SK-MEL-5 (cell line): ENCODE results near the gene C3orf62. TPM values are rescaled to one million over a fixed set of nuclear protein-coding genes. Genes with fewer than 3 reads are reported as not detected.
A peak's percentile ranks its signal among the peaks of the same experiment; 100 is the strongest.

Source experiments
- DNase-seq: peaks from one replicate; pipeline ENCODE4 v3.0.0-alpha.2; 2016; ENCODE audit warnings: low read depth, low spot score
- in situ Hi-C: cut with HindIII; loops from 2 replicates; pipeline ENCODE4 v1.10.0; 2016; ENCODE audit warnings: low sequenced_read_pairs, high pct_unique_total_duplicates, low pct_unique_long_range_greater_than_20kb
- polyA plus RNA-seq, 2 experiments: library from polyadenylated mRNA; depleted of rRNA; stranded (reverse); fragments of >200 nt; gene quantifications; 2 replicates each; pipeline ENCODE4 v1.2.3, GENCODE V29; 2015
- total RNA-seq: library from RNA; depleted of rRNA; stranded (reverse); fragments of >200 nt; shearing (Covaris generic); gene quantifications from 2 replicates; pipeline ENCODE4 v1.2.3, GENCODE V29; 2014; rRNA removed

Gene C3orf62
- 1.7 and 2.1 TPM in 2 replicates for total RNA-seq
- 2.3 and 2.6 TPM in 2 replicates for polyA plus RNA-seq (2015; cell fraction: cytosol; rRNA removed)
- 8.1 and 16.9 TPM in 2 replicates for polyA plus RNA-seq (2015; cell fraction: nucleus; rRNA removed)

GRCh38 chr3:49276475-49277382 lies at the start of gene C3orf62:
TSS of gene C3orf62 (minus strand) at chr3:49277232. CDS start at chr3:49276872, 360 bp downstream.
- in situ Hi-C loops: no loop called here
- DNase-seq: peak; percentile 84

GRCh38 chr3:49324768-49325167 lies 47.7 kb upstream of the C3orf62 start:
- in situ Hi-C loops: no loop called here
- DNase-seq: no peak

- in situ Hi-C loops: no loop called here
- no peak for DNase-seq
These were observed 39.8 kb upstream of the C3orf62 start for GRCh38 chr3:49316696-49317457.

GRCh38 chr3:49313896-49314688 lies 37.1 kb upstream of the C3orf62 start:
- peak; percentile 14 for DNase-seq
- in situ Hi-C loops: no loop called here

GRCh38 chr3:49311283-49311682 lies 34.3 kb upstream of the C3orf62 start:
- no peak for DNase-seq
- in situ Hi-C loops: no loop called here

- DNase-seq: no peak
- in situ Hi-C loops: no loop called here
These were observed 33.6 kb upstream of the C3orf62 start for GRCh38 chr3:49310677-49311076.

- no peak for DNase-seq
- in situ Hi-C loops: no loop called here
These were observed 28.6 kb upstream of the C3orf62 start for GRCh38 chr3:49305608-49306007.

GRCh38 chr3:49302613-49303012 lies 25.6 kb upstream of the C3orf62 start:
- no peak for DNase-seq
- in situ Hi-C loops: no loop called here

GRCh38 chr3:49300595-49300994 lies 23.6 kb upstream of the C3orf62 start:
- no peak for DNase-seq
- in situ Hi-C loops: no loop called here

- in situ Hi-C loops: no loop called here
- DNase-seq: no peak
These were observed 21.5 kb upstream of the C3orf62 start for GRCh38 chr3:49298511-49298910.

GRCh38 chr3:49296781-49297411 lies 19.9 kb upstream of the C3orf62 start:
- no peak for DNase-seq

GRCh38 chr3:49295489-49296058 lies 18.5 kb upstream of the C3orf62 start:
- in situ Hi-C loops: no loop called here
- peak; percentile 77 for DNase-seq

More at GRCh38 chr3:49296781-49297411, 19.9 kb upstream of the C3orf62 start:
- in situ Hi-C loops: no loop called here

- in situ Hi-C loops: no loop called here
These were observed 17.3 kb upstream of the C3orf62 start for GRCh38 chr3:49294343-49294742.

GRCh38 chr3:49283997-49284396 lies 7.0 kb upstream of the C3orf62 start:
- DNase-seq: no peak
- in situ Hi-C loops: no loop called here

More at GRCh38 chr3:49294343-49294742, 17.3 kb upstream of the C3orf62 start:
- no peak for DNase-seq

- DNase-seq: no peak
- in situ Hi-C loops: no loop called here
These were observed 2.3 kb upstream of the C3orf62 start for GRCh38 chr3:49279376-49279775.

GRCh38 chr3:49278548-49278947 lies 1.5 kb upstream of the C3orf62 start:
- in situ Hi-C loops: no loop called here
- no peak for DNase-seq

- no peak for DNase-seq
- in situ Hi-C loops: no loop called here
These were observed 347 bp upstream of the C3orf62 start for GRCh38 chr3:49277383-49277775.
